Panc1 (cell line): Measurements from ENCODE around the gene SLC1A2.

ENCODE experiments used
- POLR2AphosphoS5 ChIP-seq: IDR thresholded peaks from 2 replicates; pipeline ENCODE4 v1.6.1; 2012; ENCODE audit warnings: mild to moderate bottlenecking, low read depth, low read length, moderate library complexity
- SIN3A ChIP-seq: IDR thresholded peaks from 2 replicates; pipeline ENCODE4 v1.6.1; 2012; ENCODE audit warnings: low read depth, mild to moderate bottlenecking, low read length, moderate library complexity, borderline replicate concordance; ENCODE audit not compliant: insufficient read depth
- TCF7L2 ChIP-seq: IDR thresholded peaks from 2 replicates; pipeline ENCODE4 v1.6.1; 2011; ENCODE audit warnings: mild to moderate bottlenecking, low read depth, low read length, inconsistent platforms
- TF ChIP-seq, protein P1 (sequence below): fragments of 450-650 bp; IDR thresholded peaks from 2 replicates; pipeline ENCODE4 v1.5.1; 2017; ENCODE audit warnings: mild to moderate bottlenecking
- TF ChIP-seq, protein P2 (sequence below), 2 experiments: IDR thresholded peaks; 2 replicates each; pipeline ENCODE4 v1.6.1; 2011 to 2012; ENCODE audit warnings: low read depth in 2 of 2, control low read depth in 1 of 2, low read length in 1 of 2, mild to moderate bottlenecking in 1 of 2, moderate library complexity in 1 of 2; ENCODE audit not compliant: insufficient read depth in 1 of 2

DNA sequence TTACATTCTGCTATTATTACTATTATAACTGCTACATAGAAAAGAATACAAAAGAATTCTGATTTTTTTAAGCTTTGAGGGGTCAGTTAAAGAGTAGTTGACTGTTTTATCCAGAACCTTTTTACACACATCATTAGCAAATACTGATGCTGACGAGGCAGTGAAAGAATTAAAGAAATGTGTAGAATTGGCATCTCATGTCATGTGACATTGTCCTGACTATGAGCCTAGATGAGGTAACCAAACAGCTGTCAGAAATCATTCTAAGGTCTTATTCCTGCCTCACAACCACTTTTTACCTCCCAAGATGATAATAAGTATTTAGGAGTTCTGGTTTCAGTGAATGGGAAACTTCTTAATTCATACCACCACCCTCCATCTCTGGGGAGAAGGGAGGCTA lies 121.0 kb downstream of the SLC1A2 start:
- TF ChIP-seq TCF7L2 (no peak), POLR2AphosphoS5 (no peak), SIN3A (no peak)
- TF ChIP-seq, protein P1, sequence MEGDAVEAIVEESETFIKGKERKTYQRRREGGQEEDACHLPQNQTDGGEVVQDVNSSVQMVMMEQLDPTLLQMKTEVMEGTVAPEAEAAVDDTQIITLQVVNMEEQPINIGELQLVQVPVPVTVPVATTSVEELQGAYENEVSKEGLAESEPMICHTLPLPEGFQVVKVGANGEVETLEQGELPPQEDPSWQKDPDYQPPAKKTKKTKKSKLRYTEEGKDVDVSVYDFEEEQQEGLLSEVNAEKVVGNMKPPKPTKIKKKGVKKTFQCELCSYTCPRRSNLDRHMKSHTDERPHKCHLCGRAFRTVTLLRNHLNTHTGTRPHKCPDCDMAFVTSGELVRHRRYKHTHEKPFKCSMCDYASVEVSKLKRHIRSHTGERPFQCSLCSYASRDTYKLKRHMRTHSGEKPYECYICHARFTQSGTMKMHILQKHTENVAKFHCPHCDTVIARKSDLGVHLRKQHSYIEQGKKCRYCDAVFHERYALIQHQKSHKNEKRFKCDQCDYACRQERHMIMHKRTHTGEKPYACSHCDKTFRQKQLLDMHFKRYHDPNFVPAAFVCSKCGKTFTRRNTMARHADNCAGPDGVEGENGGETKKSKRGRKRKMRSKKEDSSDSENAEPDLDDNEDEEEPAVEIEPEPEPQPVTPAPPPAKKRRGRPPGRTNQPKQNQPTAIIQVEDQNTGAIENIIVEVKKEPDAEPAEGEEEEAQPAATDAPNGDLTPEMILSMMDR, result no peak
- TF ChIP-seq, protein P2, sequence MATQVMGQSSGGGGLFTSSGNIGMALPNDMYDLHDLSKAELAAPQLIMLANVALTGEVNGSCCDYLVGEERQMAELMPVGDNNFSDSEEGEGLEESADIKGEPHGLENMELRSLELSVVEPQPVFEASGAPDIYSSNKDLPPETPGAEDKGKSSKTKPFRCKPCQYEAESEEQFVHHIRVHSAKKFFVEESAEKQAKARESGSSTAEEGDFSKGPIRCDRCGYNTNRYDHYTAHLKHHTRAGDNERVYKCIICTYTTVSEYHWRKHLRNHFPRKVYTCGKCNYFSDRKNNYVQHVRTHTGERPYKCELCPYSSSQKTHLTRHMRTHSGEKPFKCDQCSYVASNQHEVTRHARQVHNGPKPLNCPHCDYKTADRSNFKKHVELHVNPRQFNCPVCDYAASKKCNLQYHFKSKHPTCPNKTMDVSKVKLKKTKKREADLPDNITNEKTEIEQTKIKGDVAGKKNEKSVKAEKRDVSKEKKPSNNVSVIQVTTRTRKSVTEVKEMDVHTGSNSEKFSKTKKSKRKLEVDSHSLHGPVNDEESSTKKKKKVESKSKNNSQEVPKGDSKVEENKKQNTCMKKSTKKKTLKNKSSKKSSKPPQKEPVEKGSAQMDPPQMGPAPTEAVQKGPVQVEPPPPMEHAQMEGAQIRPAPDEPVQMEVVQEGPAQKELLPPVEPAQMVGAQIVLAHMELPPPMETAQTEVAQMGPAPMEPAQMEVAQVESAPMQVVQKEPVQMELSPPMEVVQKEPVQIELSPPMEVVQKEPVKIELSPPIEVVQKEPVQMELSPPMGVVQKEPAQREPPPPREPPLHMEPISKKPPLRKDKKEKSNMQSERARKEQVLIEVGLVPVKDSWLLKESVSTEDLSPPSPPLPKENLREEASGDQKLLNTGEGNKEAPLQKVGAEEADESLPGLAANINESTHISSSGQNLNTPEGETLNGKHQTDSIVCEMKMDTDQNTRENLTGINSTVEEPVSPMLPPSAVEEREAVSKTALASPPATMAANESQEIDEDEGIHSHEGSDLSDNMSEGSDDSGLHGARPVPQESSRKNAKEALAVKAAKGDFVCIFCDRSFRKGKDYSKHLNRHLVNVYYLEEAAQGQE (IDR thresholded peaks at IDR 0.05; ENCODE audit: insufficient read depth in 1 of 2, low read depth in 2 of 2, low read length in 1 of 2), result no peak
